ENCODE data around the gene THSD7B. TPM values are rescaled to one million over a fixed set of nuclear protein-coding genes. Genes with fewer than 3 reads are reported as not detected.

The THSD7B gene
- total and polyA plus RNA-seq, 9 of the 15 experiments (the other 6 are each of a cell fraction or from before 2014, with no cell fraction given), result not detected

DNA sequence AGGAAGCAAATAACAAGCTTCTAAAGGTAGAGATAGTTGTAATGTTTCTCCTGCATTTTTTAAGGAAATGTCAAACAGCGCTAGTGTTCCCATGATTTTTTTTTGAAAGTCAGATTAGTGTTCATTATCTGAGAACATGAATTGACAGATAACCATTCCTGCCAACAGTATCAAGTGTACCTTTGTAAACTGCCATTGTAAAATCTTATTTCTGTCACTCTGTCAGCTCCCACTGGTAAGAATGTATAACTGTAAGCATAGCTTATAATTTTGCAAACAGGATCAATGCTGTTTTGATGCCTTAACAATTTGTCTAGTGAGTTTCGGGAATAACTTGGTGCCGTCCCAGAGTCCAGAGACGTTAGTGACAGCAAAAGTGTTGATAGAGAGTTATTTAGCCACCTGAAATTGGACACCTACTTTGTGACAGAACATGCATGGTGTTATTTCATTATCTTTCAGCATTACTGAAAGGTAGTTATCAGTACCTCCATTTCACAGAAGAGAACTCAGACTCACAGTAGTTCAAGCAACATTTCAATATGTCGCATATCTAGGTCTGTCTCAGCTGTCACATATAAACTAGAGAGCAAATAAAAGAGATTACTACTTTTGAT is 221.4 kb downstream of the THSD7B start:
- H3K27ac ChIP-seq (ENCODE audit: extremely low read depth, low read depth, low read length), result no peak overlapping the region
- ChIA-PET POLR2A (no interaction called here), CTCF (ENCODE audit: low intra/inter-chr PET ratio) (no interaction called here)
- DNase-seq (ENCODE audit: extremely low read depth in 1 of 4, low spot score in 3 of 4) (no peak), FAIRE-seq (no peak), ATAC-seq (no peak)
- H2AFZ ChIP-seq (ENCODE audit: low read depth, low read length), result no peak overlapping the region
- no peaks in the 10 kb centered on the region for H3K27me3 ChIP-seq (ENCODE audit: control insufficient read depth in 2 of 2, insufficient read depth in 2 of 2, low read length in 2 of 2)
- no peak overlapping the region for H3K9ac ChIP-seq (ENCODE audit: insufficient read depth in 1 of 2, low read depth in 2 of 2, low read length in 2 of 2)
- H3K79me2 ChIP-seq (ENCODE audit: control insufficient read depth, insufficient read depth, low read length), result no peaks in the 10 kb centered on the region
- 2% methylated on average over 5 of the region's 5 CpGs for WGBS (ENCODE audit: insufficient coverage, low coverage, missing lambda C conversion rate)
- no TSS peak for BruUV-seq (replicated peaks)
- no peak for TF ChIP-seq SMAD3 (CRISPR knock-in tag; conservative IDR thresholded peaks at IDR 0.05)
- TF ChIP-seq ZNF133 (CRISPR knock-in tag; IDR thresholded peaks at IDR 0.05), result no peak
- no peak for TF ChIP-seq TRIM24 (IDR thresholded peaks at IDR 0.05)
- TF ChIP-seq SMARCA4 (IDR thresholded peaks at IDR 0.05), result no peak
- no peak for TF ChIP-seq FOXJ3 (CRISPR knock-in tag; IDR thresholded peaks at IDR 0.05)
- no peak for TF ChIP-seq RBM25 (IDR thresholded peaks at IDR 0.05; ENCODE audit: low read depth, low read length, severe bottlenecking)
- TF ChIP-seq RBBP5 (IDR thresholded peaks at IDR 0.05; ENCODE audit: borderline replicate concordance, insufficient read depth, low read length, poor library complexity, severe bottlenecking), result no peak
- no peak for TF ChIP-seq ZNF282 (CRISPR knock-in tag; IDR thresholded peaks at IDR 0.05)
- no peak for TF ChIP-seq SOX6 (IDR thresholded peaks at IDR 0.05)
- TF ChIP-seq ZBTB11 (CRISPR knock-in tag; IDR thresholded peaks at IDR 0.05), result no peak
- no peak for TF ChIP-seq ZSCAN32 (CRISPR knock-in tag; IDR thresholded peaks at IDR 0.05)
- TF ChIP-seq PURB (CRISPR knock-in tag; IDR thresholded peaks at IDR 0.05; ENCODE audit: low read depth), result no peak
- intact Hi-C loops (cut with micrococcal nuclease) (no loop called here), in situ Hi-C loops (cut with MboI) (no loop called here)
- H3K36me3 ChIP-seq (ENCODE audit: control insufficient read depth, insufficient read depth, low read length), result no peaks in the 10 kb centered on the region
- H3K4me2 ChIP-seq (ENCODE audit: insufficient read depth, low read length), result no peak overlapping the region
- no peaks in the 10 kb centered on the region for H4K20me1 ChIP-seq (replicated peaks; ENCODE audit: control insufficient read depth, insufficient read depth, low read length)
- H3K9me3 ChIP-seq (replicated peaks; ENCODE audit: control insufficient read depth, insufficient read depth, low read depth, low read length), result no peaks in the 10 kb centered on the region
- no peak overlapping the region for H3K4me3 ChIP-seq
- no peaks in the 10 kb centered on the region for H3K4me1 ChIP-seq (replicated peaks in 1 of 2; ENCODE audit: control insufficient read depth in 2 of 2, insufficient read depth in 2 of 2, low read length in 2 of 2)
- H3K9me1 ChIP-seq (ENCODE audit: control insufficient read depth, insufficient read depth, low read length), result no peaks in the 10 kb centered on the region

All from K562 (cell line).